IPS-15b (cell line): ENCODE measurements around the gene PCDHGC3.

ENCODE experiments used
- H3K27me3 ChIP-seq: one replicate; pipeline ENCODE4 v1.6.1; 2013; ENCODE audit warnings: low read length; ENCODE audit not compliant: control insufficient read depth, insufficient read depth
- H3K36me3 ChIP-seq: one replicate; pipeline ENCODE4 v1.6.1; 2013; ENCODE audit warnings: low read length; ENCODE audit not compliant: control insufficient read depth, insufficient read depth
- H3K4me1 ChIP-seq: one replicate; pipeline ENCODE4 v1.6.1; 2013; ENCODE audit warnings: mild to moderate bottlenecking, low read length; ENCODE audit not compliant: control insufficient read depth, insufficient read depth
- H3K4me3 ChIP-seq: one replicate; pipeline ENCODE4 v1.5.1; 2013; ENCODE audit warnings: low read depth, low read length
- H3K9ac ChIP-seq: one replicate; pipeline ENCODE4 v1.6.1; 2013; ENCODE audit warnings: low read depth, mild to moderate bottlenecking, low read length
- H3K9me3 ChIP-seq: one replicate; pipeline ENCODE4 v1.6.1; 2013; ENCODE audit warnings: mild to moderate bottlenecking, low read length; ENCODE audit not compliant: control insufficient read depth, insufficient read depth

PCDHGC3 gene

GRCh38 chr5:141519605-141520565 is 44.1 kb downstream of the PCDHGC3 start:
- H3K9ac ChIP-seq: no peak overlapping the region
- H3K4me1 ChIP-seq: peaks cover 6% of the 10 kb centered on the region
- peaks cover 13% of the 10 kb centered on the region for H3K36me3 ChIP-seq
- no peak overlapping the region for H3K4me3 ChIP-seq
- no peaks in the 10 kb centered on the region for H3K27me3 ChIP-seq
- no peaks in the 10 kb centered on the region for H3K9me3 ChIP-seq

GRCh38 chr5:141521244-141521781 is 45.5 kb downstream of the PCDHGC3 start:
- Histone ChIP-seq H3K4me3 (no peak overlapping the region), H3K36me3 (peaks cover 8% of the 10 kb centered on the region), H3K9me3 (no peaks in the 10 kb centered on the region), H3K27me3 (no peaks in the 10 kb centered on the region), H3K9ac (no peak overlapping the region), H3K4me1 (peaks cover 12% of the 10 kb centered on the region)

GRCh38 chr5:141522301-141522700 is 46.5 kb downstream of the PCDHGC3 start:
- Histone ChIP-seq H3K27me3 (no peaks in the 10 kb centered on the region), H3K4me3 (no peak overlapping the region), H3K9ac (no peak overlapping the region), H3K4me1 (peaks cover 12% of the 10 kb centered on the region), H3K36me3 (peaks cover 5% of the 10 kb centered on the region), H3K9me3 (no peaks in the 10 kb centered on the region)

GRCh38 chr5:141523991-141524390 is 48.2 kb downstream of the PCDHGC3 start:
- H3K36me3 ChIP-seq: peaks cover 11% of the 10 kb centered on the region
- H3K4me1 ChIP-seq: peaks cover 12% of the 10 kb centered on the region
- no peak overlapping the region for H3K9ac ChIP-seq
- H3K9me3 ChIP-seq: no peaks in the 10 kb centered on the region
- no peak overlapping the region for H3K4me3 ChIP-seq
- H3K27me3 ChIP-seq: no peaks in the 10 kb centered on the region

- H3K9me3 ChIP-seq: no peaks in the 10 kb centered on the region
- peaks cover 11% of the 10 kb centered on the region for H3K36me3 ChIP-seq
- no peak overlapping the region for H3K4me3 ChIP-seq
- H3K9ac ChIP-seq: peak overlapping the region; percentile 28
- no peaks in the 10 kb centered on the region for H3K27me3 ChIP-seq
- H3K4me1 ChIP-seq: peaks cover 12% of the 10 kb centered on the region
Measured at GRCh38 chr5:141524604-141525597, 49.1 kb downstream of the PCDHGC3 start.

- no peak overlapping the region for H3K9ac ChIP-seq
Measured at GRCh38 chr5:141525653-141526052, 49.9 kb downstream of the PCDHGC3 start.

GRCh38 chr5:141527426-141527825 is 51.7 kb downstream of the PCDHGC3 start:
- H3K36me3 ChIP-seq: peaks cover 11% of the 10 kb centered on the region

More at GRCh38 chr5:141525653-141526052, 49.9 kb downstream of the PCDHGC3 start:
- H3K36me3 ChIP-seq: peaks cover 11% of the 10 kb centered on the region
- peaks cover 12% of the 10 kb centered on the region for H3K4me1 ChIP-seq
- H3K27me3 ChIP-seq: no peaks in the 10 kb centered on the region
- no peaks in the 10 kb centered on the region for H3K9me3 ChIP-seq
- H3K4me3 ChIP-seq: no peak overlapping the region

More at GRCh38 chr5:141527426-141527825, 51.7 kb downstream of the PCDHGC3 start:
- no peak overlapping the region for H3K4me3 ChIP-seq
- peaks cover 12% of the 10 kb centered on the region for H3K4me1 ChIP-seq
- H3K9me3 ChIP-seq: no peaks in the 10 kb centered on the region
- H3K9ac ChIP-seq: no peak overlapping the region
- H3K27me3 ChIP-seq: no peaks in the 10 kb centered on the region
